ENCODE measurements around the gene CACNA1S.

Gene CACNA1S

DNA sequence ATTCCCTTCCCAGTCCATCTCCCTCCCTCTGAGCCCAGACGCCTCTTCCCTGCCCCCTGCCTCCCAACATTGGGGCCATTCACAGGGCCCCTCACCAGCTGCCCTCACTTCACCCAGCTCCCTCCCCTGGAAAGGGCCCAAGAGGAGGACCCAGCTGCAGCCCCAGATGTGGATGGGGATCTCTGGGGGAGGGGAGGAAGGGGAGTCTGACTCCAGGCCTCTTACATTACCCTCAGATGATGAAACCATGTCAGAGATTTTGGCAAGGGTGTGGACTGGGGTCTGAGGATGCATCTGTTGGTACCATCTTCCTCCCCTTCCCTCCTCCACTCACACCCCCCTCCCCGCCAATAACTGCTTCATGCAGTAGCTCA is 87.6 kb downstream of the CACNA1S start:
- no peak for DNase-seq

DNA sequence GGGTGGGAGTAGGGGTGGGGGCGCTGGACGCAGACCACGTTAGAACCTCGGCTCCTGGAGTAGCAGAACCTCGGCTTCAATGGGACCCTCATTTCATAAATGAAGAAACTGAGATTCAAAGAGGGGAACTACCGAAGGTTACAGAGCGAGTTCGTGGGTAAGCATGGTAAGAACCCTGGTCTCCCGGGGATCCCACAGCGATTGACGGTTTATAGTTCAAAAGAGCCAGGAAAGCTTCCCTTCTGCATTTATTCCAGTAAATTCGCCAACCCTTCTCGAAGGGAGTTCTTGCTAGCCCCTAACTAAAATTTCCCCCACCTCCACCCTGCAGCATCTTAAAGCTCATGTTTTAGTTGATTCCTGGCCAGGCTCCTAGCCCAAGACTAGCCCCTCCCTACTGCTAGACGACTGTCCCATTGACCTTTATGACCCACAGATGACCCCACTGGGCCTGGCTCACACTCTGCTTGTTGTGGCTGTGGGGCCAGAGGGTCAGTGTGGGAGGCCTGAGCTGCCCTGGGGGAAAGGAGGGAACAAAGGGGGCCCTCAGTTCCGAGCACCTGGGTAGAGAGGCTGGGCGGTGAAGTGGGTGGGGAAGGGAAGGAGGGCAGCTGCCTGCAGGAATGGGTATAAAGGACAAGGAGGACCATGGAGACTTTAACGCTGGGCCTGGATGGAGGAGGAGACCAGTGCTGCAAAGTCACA is 88.2 kb downstream of the CACNA1S start:
- no peak for DNase-seq

- no peak for DNase-seq
Observed at GRCh38 chr1:201023517-201023902, 88.7 kb downstream of the CACNA1S start, which contains the start of gene KIF21B. Gene KIF21B (minus strand): TSS chr1:201023714. CDS start chr1:201023383, 331 bp downstream.

GRCh38 chr1:201022820-201023516 is 89.3 kb downstream of the CACNA1S start:
- no peak for DNase-seq

DNA sequence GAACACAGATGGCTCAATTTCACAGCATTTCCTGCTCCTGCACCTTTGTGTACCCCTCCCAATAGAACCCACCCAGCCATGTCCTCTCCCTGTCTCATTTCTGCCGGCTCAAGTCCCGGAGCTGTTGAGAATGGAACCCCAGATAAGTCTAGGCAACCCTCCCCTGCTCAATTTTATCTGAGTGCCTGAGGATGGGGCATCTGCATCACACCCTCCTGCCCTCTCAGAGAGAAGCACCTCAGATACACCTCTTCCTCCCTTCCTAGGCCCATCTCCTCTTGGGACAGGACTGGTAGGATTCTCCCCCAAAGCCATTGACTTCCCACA is 89.8 kb downstream of the CACNA1S start:
- no peak for DNase-seq

- no peak for DNase-seq
Observed at GRCh38 chr1:201021630-201022492, 90.4 kb downstream of the CACNA1S start.

DNA sequence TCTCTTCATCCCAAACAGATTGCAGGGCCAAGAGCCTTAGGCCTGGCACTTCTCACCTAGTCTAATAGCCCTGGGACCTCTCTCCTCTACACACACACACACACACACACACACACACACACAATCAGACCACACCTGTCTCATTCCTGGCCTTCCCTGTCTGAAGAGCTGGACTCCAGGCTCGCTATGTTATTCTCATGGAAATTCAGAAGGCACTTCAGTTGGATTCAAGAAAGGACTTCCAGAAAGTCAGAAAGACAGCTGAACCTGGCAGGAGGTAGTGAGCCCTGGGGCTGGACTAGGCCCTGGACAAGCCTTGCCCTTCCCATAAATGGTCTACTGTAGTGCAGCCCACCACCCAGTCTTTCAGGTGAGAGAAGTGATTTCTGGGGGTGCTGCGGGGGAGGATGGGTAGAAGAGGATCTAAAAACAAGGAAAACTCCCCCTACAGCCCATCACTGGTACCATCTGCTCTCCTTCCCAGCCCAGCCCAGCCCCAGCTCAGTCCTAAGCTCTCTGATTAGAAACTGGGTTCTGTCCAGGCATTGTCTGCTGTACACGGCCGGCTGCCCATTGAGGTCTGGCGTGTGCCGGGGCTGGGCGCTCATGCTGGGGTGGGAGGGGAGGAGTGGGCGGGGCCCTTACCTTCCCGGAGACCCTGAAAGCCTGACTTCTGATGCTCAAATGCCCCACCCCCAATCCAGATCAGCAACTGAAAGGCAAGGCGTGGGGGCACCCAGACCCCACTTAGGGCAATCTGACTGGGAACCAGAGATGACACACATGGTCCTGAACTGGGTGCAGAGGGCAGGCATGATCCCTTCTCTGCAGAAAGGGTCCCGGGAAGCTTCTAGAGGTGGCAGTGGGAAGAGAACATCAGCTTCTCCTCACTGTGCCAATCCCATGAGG is 91.3 kb downstream of the CACNA1S start:
- DNase-seq, result no peak

- DNase-seq, result no peak
Observed at GRCh38 chr1:201020040-201020591, 92.1 kb downstream of the CACNA1S start.

GRCh38 chr1:201019321-201019977 is 92.8 kb downstream of the CACNA1S start:
- no peak for DNase-seq

GRCh38 chr1:201017828-201018163 is 94.4 kb downstream of the CACNA1S start:
- DNase-seq, result no peak

DNA sequence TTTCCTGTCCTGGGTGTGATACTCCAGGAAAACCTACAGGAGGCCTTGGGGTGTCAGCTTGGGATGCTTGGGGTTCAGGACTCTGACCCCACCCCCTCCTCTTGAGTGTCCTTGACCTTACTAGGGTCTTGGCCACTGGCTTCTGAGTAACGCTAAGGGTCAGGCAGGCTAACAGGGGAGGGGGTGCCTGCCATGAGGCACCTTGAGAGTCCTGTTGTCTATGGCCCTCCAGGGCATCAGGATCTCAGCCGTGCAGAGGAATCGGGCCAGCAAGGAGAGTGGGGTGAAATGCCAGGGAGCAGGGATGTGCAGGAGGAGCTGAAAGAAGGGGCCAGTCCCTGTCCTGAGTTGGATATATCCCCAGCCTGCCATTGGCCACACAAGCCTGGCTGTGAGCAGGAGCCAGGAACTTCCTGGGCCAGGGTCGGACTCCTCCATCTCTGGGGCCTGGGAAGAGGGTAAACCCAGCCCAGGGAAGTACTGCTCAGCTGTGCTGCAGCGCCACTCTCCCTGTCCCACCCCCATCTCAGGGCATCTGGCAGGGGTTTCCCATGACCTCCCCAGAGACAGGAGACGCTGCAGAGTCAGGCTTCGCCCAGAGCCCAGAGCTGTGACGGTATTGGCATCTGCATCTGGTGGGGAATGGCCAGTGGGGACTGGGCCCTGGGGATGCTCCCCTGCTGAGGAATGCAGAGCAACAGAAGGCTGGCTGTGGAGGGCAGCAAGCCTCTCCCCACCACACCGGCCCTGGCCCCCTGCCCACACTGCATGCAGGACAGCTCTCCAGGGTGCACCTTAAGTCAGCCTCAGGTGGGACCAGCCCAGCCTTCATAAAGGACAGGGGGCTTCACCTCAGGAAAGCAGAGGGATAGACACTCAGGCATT is 95.0 kb downstream of the CACNA1S start:
- DNase-seq, result no peak

DNA sequence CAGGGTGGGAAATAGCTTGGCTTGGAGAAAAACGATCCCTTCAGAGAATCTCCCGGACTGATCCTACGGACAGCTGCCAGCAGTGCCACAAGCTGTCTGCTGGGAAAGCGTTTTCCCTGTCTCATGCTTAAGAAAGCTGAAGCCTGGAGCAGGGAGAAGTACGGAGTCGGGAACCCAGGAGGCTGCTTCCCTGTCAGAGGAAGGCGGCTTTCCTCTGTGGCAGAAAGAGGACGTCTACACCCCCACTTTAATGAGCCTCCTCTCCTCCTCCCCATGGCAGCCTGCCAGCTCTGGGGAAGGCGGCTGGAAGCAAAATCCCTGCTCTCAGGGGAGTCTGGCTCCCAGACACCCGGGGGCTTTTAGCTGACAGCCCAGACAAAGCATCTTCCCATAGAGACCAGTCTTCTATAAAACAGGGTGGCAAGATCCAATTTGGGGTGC is 96.0 kb downstream of the CACNA1S start:
- DNase-seq, result peak; percentile 33

DNA sequence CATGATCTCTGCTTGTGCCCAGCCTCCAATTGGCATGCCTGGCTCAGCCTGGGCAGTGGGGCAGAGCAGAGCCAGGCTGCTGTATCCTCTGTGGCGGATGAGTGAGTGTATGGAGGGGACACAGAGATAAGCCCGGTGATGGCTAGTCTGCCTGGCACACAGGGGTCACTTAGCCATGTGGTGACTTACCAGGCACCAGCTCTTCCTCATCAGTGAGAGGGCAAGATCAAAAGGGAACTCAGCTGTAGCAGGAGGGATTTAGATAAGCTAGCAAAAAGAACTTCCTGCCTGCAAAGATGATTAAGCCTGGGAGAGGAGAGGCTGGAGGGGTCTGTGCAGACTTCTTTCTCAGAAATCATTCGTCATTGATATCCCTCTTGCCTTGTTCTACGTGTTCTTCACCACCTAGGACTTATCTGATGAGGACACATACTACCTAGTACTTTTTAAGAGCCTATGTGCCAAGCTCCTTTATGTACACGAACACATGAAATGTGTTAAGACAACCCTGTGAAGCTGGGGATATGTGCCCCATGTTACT is 96.6 kb downstream of the CACNA1S start:
- no peak for DNase-seq

DNA sequence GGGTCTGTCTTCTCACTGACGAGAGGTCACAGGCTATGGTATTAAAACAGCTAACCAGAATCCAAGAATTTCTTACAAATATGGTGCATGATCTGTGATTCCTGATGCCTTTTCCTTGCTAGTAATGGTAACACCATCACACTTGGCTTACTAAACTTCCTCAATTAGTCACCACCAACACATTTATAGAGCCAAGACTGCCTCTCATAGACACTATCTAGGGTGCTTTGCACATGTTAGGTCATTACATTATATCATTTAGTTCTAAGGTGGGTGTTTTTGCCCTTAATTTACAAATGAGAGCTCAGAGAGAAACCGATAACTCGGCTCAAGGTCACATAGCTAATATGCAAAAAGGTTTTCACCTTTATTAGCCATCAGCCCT is 97.4 kb downstream of the CACNA1S start:
- no peak for DNase-seq

DNA sequence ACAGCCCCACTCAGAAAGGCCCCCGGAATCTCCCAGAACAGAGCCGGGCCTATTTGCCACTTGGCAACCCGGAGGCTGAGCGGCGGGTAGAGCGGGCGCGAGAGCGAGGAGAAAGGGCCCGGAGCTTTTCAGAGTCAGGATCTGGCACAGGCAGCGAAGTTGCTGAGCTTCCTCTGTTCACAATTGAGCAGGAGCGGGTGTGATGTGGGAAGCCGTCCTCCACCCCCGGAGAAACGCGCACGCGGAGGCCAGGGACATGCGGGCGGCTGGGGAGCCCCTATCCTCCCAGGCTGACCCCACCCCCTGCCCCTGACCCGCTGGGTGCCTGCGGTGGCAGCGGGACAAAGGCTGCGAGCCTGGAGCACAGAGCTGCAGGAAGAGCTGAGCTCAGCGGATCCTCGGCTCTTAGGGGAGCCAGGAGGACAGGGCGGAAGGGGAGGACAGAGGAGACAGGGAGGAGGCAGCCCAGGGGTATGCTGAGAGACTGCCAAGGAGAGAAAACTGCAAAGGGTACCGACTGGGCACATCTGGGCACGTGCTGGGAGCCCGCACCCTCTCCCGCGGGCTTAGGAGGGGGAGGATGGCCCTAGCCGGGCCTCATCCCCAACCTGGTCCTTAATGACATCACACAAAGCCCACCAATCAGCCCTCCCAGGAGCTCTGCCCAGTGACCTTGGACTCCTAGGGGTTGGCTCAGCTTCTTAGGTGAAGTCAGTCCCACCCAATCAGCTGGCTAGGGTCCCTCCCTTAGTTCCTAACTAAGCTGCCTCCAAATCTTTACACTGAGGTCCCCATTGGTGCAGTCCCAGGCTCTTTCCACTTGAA is 98.0 kb downstream of the CACNA1S start:
- DNase-seq, result no peak

- no peak for DNase-seq
Observed at GRCh38 chr1:201013031-201013485, 99.2 kb downstream of the CACNA1S start.

GRCh38 chr1:201011616-201012015 is 100.6 kb downstream of the CACNA1S start:
- DNase-seq, result no peak

GRCh38 chr1:201009962-201010645 is 102.1 kb downstream of the CACNA1S start:
- DNase-seq, result no peak

Data from NCI-H187 treated with DMSO at 0.1 percent for 48 hours (cell line).